ENCODE measurements around the gene SLF2. TPM values are rescaled to one million over a fixed set of nuclear protein-coding genes. Genes with fewer than 3 reads are reported as not detected.

The SLF2 gene
- total RNA-seq, 1 experiment from 2014 or later, result 11.1 TPM

DNA sequence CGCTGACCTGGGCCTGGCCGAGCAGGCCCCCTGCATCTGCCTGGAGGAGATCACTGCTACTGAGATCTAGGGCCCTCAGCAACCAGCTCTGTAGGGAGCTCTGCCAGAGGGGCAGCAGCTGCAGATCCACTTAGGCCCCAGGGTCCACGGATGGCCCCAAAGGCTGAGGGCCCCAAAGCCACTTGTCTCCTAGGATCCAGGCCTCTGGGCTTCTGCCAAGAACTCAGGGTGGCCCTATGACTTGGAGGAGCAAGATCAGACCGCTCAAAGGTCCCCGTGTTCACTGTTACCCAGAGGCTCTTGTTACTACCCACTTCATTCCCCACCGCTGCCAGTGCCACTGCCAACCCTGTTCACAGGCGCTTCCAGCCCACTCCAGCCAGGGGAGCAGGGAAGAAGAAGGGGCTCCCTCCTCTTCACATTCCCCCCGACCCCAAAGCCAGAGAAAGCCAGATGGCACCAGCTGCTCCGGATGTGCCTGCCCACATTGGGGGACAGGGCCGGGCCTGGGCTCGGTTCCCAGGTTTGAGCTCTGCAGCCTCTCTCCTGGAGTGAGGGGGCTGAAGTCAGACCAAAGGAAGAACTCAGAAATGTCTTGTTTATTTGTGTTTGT, 94.4 kb downstream of the SLF2 start:
- H3K4me3 ChIP-seq (ENCODE audit: insufficient read depth, low read depth, low read length), result no peak overlapping the region
- no peak for DNase-seq
- H3K27me3 ChIP-seq (ENCODE audit: control insufficient read depth, insufficient read depth, low read length), result no peaks in the 10 kb centered on the region
- H3K36me3 ChIP-seq (replicated peaks; ENCODE audit: control insufficient read depth, insufficient read depth, low read length), result peaks cover 14% of the 10 kb centered on the region

GRCh38 chr10:101007915-101008822, 95.4 kb downstream of the SLF2 start:
- Histone ChIP-seq H3K4me3 (ENCODE audit: insufficient read depth, low read depth, low read length) (no peak overlapping the region), H3K27me3 (ENCODE audit: control insufficient read depth, insufficient read depth, low read length) (no peaks in the 10 kb centered on the region)

GRCh38 chr10:101008823-101009423, 96.2 kb downstream of the SLF2 start:
- no peak overlapping the region for H3K4me3 ChIP-seq (ENCODE audit: insufficient read depth, low read depth, low read length)
- H3K36me3 ChIP-seq (replicated peaks; ENCODE audit: control insufficient read depth, insufficient read depth, low read length), result peaks cover 6% of the 10 kb centered on the region
- no peak for DNase-seq
- no peaks in the 10 kb centered on the region for H3K27me3 ChIP-seq (ENCODE audit: control insufficient read depth, insufficient read depth, low read length)

More at GRCh38 chr10:101007915-101008822, 95.4 kb downstream of the SLF2 start:
- peaks cover 7% of the 10 kb centered on the region for H3K36me3 ChIP-seq (replicated peaks; ENCODE audit: control insufficient read depth, insufficient read depth, low read length)
- DNase-seq, result peak; percentile 72

- peaks cover 2% of the 10 kb centered on the region for H3K27me3 ChIP-seq (ENCODE audit: control insufficient read depth, insufficient read depth, low read length)
- no peak overlapping the region for H3K4me3 ChIP-seq (ENCODE audit: insufficient read depth, low read depth, low read length)
- DNase-seq, result peak; percentile 50
- H3K36me3 ChIP-seq (replicated peaks; ENCODE audit: control insufficient read depth, insufficient read depth, low read length), result peaks cover 4% of the 10 kb centered on the region
Measured at GRCh38 chr10:101010329-101010728, 97.6 kb downstream of the SLF2 start.

GRCh38 chr10:101011517-101012423, 99.0 kb downstream of the SLF2 start:
- H3K4me3 ChIP-seq (ENCODE audit: insufficient read depth, low read depth, low read length), result no peak overlapping the region
- H3K27me3 ChIP-seq (ENCODE audit: control insufficient read depth, insufficient read depth, low read length), result peaks cover 6% of the 10 kb centered on the region
- DNase-seq, result peak; percentile 89
- no peaks in the 10 kb centered on the region; the same call in 1 of the 2 replicates for H3K36me3 ChIP-seq (replicated peaks; ENCODE audit: control insufficient read depth, insufficient read depth, low read length)

GRCh38 chr10:101012525-101013364, 100.0 kb downstream of the SLF2 start:
- H3K36me3 ChIP-seq (replicated peaks; ENCODE audit: control insufficient read depth, insufficient read depth, low read length), result no peaks in the 10 kb centered on the region
- H3K27me3 ChIP-seq (ENCODE audit: control insufficient read depth, insufficient read depth, low read length), result peaks cover 14% of the 10 kb centered on the region
- peak; percentile 92 for DNase-seq
- no peak overlapping the region for H3K4me3 ChIP-seq (ENCODE audit: insufficient read depth, low read depth, low read length)

GRCh38 chr10:101013365-101013825, 100.6 kb downstream of the SLF2 start:
- H3K36me3 ChIP-seq (replicated peaks; ENCODE audit: control insufficient read depth, insufficient read depth, low read length), result no peaks in the 10 kb centered on the region
- no peak for DNase-seq
- H3K4me3 ChIP-seq (ENCODE audit: insufficient read depth, low read depth, low read length), result no peak overlapping the region
- H3K27me3 ChIP-seq (ENCODE audit: control insufficient read depth, insufficient read depth, low read length), result peaks cover 20% of the 10 kb centered on the region

- no peaks in the 10 kb centered on the region for H3K36me3 ChIP-seq (replicated peaks; ENCODE audit: control insufficient read depth, insufficient read depth, low read length)
- H3K4me3 ChIP-seq (ENCODE audit: insufficient read depth, low read depth, low read length), result no peak overlapping the region
- peaks cover 30% of the 10 kb centered on the region for H3K27me3 ChIP-seq (ENCODE audit: control insufficient read depth, insufficient read depth, low read length)
- peak; percentile 92 for DNase-seq
Measured at GRCh38 chr10:101014230-101014884, 101.6 kb downstream of the SLF2 start.

Other genes starting within 250 kb of the SLF2 start
- gene PAX2, start 167.4 kb upstream of the SLF2 start, total RNA-seq (2014; rRNA removed; shearing (Covaris generic)), result 0.10 TPM in 1 of 2 replicates, not detected in the other
- 3.4 and 8.2 TPM in 2 replicates for gene SEMA4G, start 56.5 kb downstream of the SLF2 start, total RNA-seq (2014; rRNA removed; shearing (Covaris generic))
- 106 and 107 TPM in 2 replicates for gene MRPL43, start 74.5 kb downstream of the SLF2 start, total RNA-seq (2014; rRNA removed; shearing (Covaris generic))
- 16.0 and 19.2 TPM in 2 replicates for gene TWNK, start 74.6 kb downstream of the SLF2 start, total RNA-seq (2014; rRNA removed; shearing (Covaris generic))
- gene LZTS2, start 86.8 kb downstream of the SLF2 start, total RNA-seq (2014; rRNA removed; shearing (Covaris generic)), result 107 and 108 TPM in 2 replicates
- gene PDZD7, start 118.2 kb downstream of the SLF2 start, total RNA-seq (2014; rRNA removed; shearing (Covaris generic)), result 2.3 and 5.1 TPM in 2 replicates
- 4.1 and 5.6 TPM in 2 replicates for gene SFXN3, start 118.3 kb downstream of the SLF2 start, total RNA-seq (2014; rRNA removed; shearing (Covaris generic))
- gene KAZALD1, start 149.0 kb downstream of the SLF2 start, total RNA-seq (2014; rRNA removed; shearing (Covaris generic)), result 11.9 and 22.0 TPM in 2 replicates
- 0.11 TPM in 1 of 2 replicates, not detected in the other for gene TLX1, start 218.3 kb downstream of the SLF2 start, total RNA-seq (2014; rRNA removed; shearing (Covaris generic))